Fibroblast of mammary gland (primary cell): Measurements from ENCODE around the gene TCF7L2.

Experiments
- DNase-seq: peaks from one replicate; pipeline ENCODE4 v3.0.0-alpha.2; 2010; ENCODE audit warnings: low read depth
- H3K4me3 ChIP-seq: 2 replicates; pipeline ENCODE4 v1.5.1; 2011; ENCODE audit warnings: low read depth, mild to moderate bottlenecking, low read length, moderate library complexity; ENCODE audit not compliant: control insufficient read depth
- TF ChIP-seq, protein P1 (sequence below): conservative IDR thresholded peaks from 2 replicates; pipeline ENCODE4 v1.5.1; 2011; ENCODE audit warnings: low read depth, low read length, inconsistent platforms; ENCODE audit not compliant: control insufficient read depth, insufficient read depth

TCF7L2 gene

DNA sequence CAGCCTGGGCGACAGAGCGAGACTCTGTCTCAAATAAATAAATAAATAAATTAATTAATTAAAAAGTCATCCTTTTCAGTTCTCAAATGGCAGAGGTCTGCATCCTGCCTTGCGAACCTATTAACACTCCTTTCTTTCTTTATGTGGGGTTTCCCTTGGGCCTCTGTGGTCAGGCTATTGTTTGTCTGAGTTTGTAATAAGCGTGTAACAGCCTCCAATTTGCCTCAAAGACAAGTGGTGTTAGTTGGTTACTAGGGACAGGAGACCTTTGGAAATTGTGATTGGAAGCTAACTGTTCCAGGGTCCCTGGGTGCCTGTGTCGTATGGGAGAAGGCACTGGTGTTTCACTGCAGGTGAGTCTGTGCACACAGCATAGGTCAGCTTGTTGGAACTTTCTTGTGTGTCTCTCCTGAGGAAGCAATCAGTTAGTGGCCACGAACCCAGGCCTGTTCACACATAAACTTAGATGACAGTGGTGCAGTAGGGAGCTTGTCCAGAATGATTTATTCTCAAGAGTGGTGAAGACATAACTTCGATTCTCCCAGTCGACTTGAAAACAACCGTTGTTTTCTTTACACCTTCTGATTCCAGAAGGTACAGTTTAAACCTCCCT lies 33.5 kb downstream of the TCF7L2 start:
- DNase-seq: no peak
- H3K4me3 ChIP-seq: no peak overlapping the region
- TF ChIP-seq, protein P1, sequence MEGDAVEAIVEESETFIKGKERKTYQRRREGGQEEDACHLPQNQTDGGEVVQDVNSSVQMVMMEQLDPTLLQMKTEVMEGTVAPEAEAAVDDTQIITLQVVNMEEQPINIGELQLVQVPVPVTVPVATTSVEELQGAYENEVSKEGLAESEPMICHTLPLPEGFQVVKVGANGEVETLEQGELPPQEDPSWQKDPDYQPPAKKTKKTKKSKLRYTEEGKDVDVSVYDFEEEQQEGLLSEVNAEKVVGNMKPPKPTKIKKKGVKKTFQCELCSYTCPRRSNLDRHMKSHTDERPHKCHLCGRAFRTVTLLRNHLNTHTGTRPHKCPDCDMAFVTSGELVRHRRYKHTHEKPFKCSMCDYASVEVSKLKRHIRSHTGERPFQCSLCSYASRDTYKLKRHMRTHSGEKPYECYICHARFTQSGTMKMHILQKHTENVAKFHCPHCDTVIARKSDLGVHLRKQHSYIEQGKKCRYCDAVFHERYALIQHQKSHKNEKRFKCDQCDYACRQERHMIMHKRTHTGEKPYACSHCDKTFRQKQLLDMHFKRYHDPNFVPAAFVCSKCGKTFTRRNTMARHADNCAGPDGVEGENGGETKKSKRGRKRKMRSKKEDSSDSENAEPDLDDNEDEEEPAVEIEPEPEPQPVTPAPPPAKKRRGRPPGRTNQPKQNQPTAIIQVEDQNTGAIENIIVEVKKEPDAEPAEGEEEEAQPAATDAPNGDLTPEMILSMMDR: no peak

DNA sequence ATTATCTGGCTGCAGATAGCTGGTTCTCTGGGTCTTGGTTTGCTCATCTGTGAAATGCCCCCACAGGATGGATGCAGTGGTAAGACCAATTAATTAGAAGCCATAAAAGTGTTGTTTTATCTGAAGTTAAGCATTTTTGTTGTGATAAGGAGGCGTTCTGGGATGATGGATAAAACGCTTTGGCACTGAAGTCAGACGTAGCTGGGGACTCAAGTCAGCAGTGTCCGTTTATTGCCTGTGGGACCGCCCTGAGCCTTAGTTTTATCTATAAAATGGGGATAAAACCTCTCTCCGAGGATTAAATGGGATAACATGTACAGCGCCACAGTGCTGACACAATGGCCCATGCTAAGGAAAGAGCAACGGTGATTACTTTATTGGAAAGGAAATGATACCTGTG lies 34.7 kb downstream of the TCF7L2 start:
- H3K4me3 ChIP-seq: no peak overlapping the region
- TF ChIP-seq, protein P1: no peak
- DNase-seq: no peak

DNA sequence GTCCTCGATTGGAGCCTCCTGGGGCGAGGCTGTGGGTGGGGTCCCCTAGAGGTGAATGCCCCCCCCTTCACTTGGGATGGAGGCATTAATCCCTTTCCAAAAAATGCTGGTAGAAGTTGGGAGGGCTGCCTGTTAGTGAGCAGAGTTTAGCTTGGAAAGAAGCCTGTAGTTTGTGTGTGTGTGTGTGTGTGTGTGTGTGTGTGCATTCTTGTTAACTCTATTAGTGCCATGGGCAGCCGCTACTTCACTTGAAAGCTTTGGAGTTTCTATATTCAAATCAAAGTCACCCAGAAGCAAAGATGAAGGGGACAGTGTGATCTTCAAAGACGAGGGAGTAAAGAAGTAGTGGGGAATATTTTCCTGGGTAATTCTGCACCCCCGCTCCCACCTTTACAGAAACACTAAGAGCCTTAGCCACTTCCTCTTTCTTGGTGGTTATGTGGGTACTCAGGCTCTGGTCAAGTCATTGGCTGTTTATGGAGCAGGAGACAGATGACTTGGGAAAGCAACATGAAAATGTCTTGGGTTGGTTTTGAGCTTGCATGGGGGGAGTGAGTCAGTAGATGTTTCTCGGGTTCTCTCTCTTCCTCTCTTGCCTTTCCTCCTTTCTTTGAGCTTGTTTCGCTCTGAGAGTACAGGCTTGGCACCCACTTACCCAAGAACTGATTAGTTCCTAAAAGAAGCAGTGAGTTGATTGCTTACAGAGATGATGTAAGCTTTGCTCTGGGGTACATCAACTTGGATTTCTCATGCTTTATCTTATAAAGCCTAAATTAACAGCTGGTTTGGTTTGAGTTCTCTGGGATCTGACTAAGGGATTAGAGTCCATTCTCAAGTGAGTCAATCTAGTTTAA lies 35.9 kb downstream of the TCF7L2 start:
- peak; percentile 83 for DNase-seq
- TF ChIP-seq, protein P1: no peak
- no peak overlapping the region for H3K4me3 ChIP-seq

DNA sequence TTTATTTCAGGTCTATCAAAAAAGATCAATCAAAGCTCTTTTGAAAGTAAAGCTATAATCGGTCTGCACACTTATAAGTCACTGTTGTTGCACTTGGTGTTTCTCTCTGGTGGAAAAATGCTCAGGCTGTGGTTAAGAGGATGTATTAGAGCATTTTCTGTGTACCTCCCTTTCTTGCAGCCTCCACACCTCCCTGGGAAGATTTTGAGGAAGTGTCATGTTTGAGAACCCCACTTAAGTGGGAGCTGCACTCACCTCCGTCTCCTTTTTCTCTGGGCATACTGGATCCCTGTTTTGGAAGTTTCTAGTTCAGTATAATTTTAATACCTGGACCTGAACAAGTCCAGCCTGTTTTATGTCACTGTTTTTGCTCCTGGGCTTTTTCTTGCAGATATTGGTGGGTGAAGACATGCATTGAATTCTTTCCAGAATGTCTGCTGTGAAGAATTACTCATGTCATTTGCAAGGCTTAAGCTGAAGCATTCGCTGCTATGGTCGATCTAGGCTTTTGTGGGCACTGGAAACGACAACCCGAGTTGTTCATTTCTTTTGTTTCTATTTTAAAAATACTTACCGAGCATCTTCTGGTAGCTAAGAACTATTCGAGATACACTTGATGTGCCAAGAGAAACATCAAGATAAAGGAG lies 36.6 kb downstream of the TCF7L2 start:
- no peak overlapping the region for H3K4me3 ChIP-seq
- DNase-seq: peak; percentile 42
- TF ChIP-seq, protein P1: no peak

DNA sequence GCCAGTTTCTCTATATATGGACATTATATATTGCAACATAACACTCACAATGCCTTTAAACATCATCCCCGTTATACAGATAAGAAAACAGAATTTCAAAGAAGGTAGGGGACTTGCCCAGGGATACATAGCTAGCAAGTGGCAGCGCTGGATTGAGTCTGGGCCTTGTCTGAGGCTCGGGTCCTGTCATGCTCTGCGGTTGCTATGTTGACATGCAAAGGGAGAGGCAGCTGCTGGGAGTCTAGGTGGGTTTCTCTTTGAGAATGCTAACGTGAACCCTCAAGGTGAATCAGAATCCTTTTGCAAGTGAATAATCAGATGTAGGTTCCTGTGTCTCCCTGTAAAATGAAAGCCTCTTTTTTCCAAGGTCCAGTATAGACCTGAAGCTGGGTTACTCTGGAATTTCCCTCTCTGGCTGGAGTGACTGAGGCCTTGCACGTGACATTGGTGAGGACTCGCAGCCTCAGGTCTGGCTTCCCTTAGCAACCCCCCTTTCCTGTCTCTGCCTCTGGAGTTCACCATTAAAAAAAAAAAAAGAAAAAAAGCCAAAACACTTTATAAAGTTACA lies 38.9 kb downstream of the TCF7L2 start:
- no peak overlapping the region for H3K4me3 ChIP-seq
- TF ChIP-seq, protein P1: no peak
- DNase-seq: no peak

DNA sequence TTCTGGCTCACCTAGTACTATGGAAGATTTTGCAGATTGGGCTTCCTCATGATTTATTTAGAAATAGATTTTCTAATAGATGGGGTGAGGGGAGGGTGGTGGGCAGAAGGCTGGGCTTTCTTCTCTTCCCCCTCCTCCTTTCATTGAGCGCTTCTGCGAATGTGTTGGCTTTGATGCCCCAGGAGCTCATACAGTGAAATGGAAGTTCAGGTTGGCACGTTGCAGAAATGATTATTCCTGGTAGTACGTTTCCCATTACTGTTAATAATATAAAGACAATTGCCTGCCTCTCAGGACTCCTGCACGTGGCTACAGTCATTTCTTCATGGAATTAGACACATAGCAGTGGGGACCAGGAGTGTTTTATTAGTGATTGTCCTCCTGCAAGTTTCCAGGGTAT lies 39.8 kb downstream of the TCF7L2 start:
- no peak for DNase-seq
- TF ChIP-seq, protein P1: no peak
- H3K4me3 ChIP-seq: no peak overlapping the region
